T47D (cell line): ENCODE measurements around the gene MAN1B1.

ENCODE experiments used
- DNase-seq, 2 experiments: peaks; one replicate each; pipeline versions ENCODE4 v3.0.0 to v3.0.0-alpha.2; 2011 to 2012; ENCODE audit warnings: low read depth in 1 of 2, low spot score in 1 of 2
- JUND ChIP-seq: IDR thresholded peaks from 2 replicates; pipeline ENCODE4 v1.6.1; 2012; ENCODE audit warnings: low read depth
- in situ Hi-C: cut with HindIII; loops from 2 replicates; pipeline ENCODE4 v1.10.0; 2016; ENCODE audit warnings: low sequenced_read_pairs, low pct_unique_long_range_greater_than_20kb

Gene MAN1B1

GRCh38 chr9:137086531-137087408, at the start of gene MAN1B1:
TSS of gene MAN1B1 (plus strand) at chr9:137086985. CDS start at chr9:137087000, 15 bp downstream.
- no peak for TF ChIP-seq JUND
- in situ Hi-C loops: no loop called here
- DNase-seq: peak; percentile 98 to 100

GRCh38 chr9:137037035-137037434, 49.8 kb upstream of the MAN1B1 start:
- no peak for TF ChIP-seq JUND
- DNase-seq: no peak
- in situ Hi-C loops: no loop called here

- TF ChIP-seq JUND: no peak
- in situ Hi-C loops: no loop called here
- DNase-seq: no peak
Measured at GRCh38 chr9:137037483-137037882, 49.3 kb upstream of the MAN1B1 start.

GRCh38 chr9:137038916-137039315, 47.9 kb upstream of the MAN1B1 start:
- no peak for DNase-seq
- in situ Hi-C loops: no loop called here
- TF ChIP-seq JUND: no peak

GRCh38 chr9:137039611-137040366, 47.0 kb upstream of the MAN1B1 start:
- in situ Hi-C loops: no loop called here

GRCh38 chr9:137040568-137040967, 46.2 kb upstream of the MAN1B1 start:
- no peak for TF ChIP-seq JUND
- no peak for DNase-seq
- in situ Hi-C loops: no loop called here

More at GRCh38 chr9:137039611-137040366, 47.0 kb upstream of the MAN1B1 start:
- no peak for DNase-seq
- TF ChIP-seq JUND: no peak

GRCh38 chr9:137041124-137041523, 45.7 kb upstream of the MAN1B1 start:
- in situ Hi-C loops: no loop called here
- DNase-seq: no peak
- TF ChIP-seq JUND: no peak

GRCh38 chr9:137042751-137043727, 43.7 kb upstream of the MAN1B1 start:
- in situ Hi-C loops: no loop called here
- DNase-seq: no peak
- no peak for TF ChIP-seq JUND

GRCh38 chr9:137044037-137044436, 42.7 kb upstream of the MAN1B1 start:
- DNase-seq: no peak
- in situ Hi-C loops: no loop called here
- no peak for TF ChIP-seq JUND

- in situ Hi-C loops: no loop called here
- no peak for TF ChIP-seq JUND
- peak; percentile 77 to 91 for DNase-seq
Measured at GRCh38 chr9:137044502-137045177, 42.1 kb upstream of the MAN1B1 start.

GRCh38 chr9:137045294-137046087, 41.3 kb upstream of the MAN1B1 start:
- no peak for TF ChIP-seq JUND
- peak in 1 of 2 experiments; percentile 42 for DNase-seq
- in situ Hi-C loops: no loop called here
